ENCODE results near the gene LAMA3.

Gene LAMA3

DNA sequence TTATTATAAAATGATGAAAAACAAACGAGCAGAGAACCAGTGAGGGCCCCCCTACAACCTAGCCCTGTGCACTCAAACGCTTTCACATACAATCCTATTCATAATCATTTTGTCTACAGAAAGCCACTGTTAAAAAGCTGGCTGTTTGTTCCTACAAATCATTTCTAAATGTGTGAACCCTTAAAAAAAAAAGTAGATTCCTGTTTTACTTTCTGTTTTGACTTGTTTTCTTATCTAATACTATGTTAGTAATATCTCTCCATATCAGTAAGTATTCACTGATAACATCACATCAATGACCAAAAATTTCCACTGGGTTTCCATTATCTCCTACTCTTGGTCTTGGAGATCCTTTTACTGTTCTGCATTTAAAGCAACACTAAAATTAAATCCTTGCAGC is 196.5 kb downstream of the LAMA3 start:
- WGBS, 2 donors (ENCODE audit: extremely low coverage in 2 of 2, insufficient read length in 2 of 2, insufficient replicate concordance in 1 of 2) = no CpG with 5 or more reads among the region's 2 CpGs
- no peak overlapping the region for H2AFZ ChIP-seq (ENCODE audit: low read length)

GRCh38 chr18:23887035-23887434 is 197.8 kb downstream of the LAMA3 start:
- H3K23ac ChIP-seq (ENCODE audit: low read depth, low read length, poor library complexity) = no peak overlapping the region
- H4K91ac ChIP-seq (ENCODE audit: low read depth, low read length, poor library complexity) = no peak overlapping the region
- H3K4me3 ChIP-seq (ENCODE audit: low read length in 2 of 2) = no peak overlapping the region
- H3K14ac ChIP-seq (ENCODE audit: low read length) = no peak overlapping the region
- no peak overlapping the region for H2BK5ac ChIP-seq (ENCODE audit: low read length)
- no peak overlapping the region for H3K18ac ChIP-seq (ENCODE audit: low read length)
- H3K27ac ChIP-seq (replicated peaks; ENCODE audit: low read length) = no peak overlapping the region
- whole genome bisulfite sequencing, 2 donors (ENCODE audit: extremely low coverage in 2 of 2, insufficient read length in 2 of 2, insufficient replicate concordance in 1 of 2) = no CpG with 5 or more reads among the region's 3 CpGs
- H2BK12ac ChIP-seq (ENCODE audit: low read length) = no peak overlapping the region
- H3K27me3 ChIP-seq (ENCODE audit: control insufficient read depth in 3 of 3, insufficient read depth in 3 of 3, low read depth in 1 of 3, low read length in 3 of 3) = peaks cover 0 to 6% (median 0%) of the 10 kb centered on the region in 3 experiments
- no peak overlapping the region for H2BK120ac ChIP-seq (ENCODE audit: low read depth, low read length)
- peaks cover 0 to 8% of the 10 kb centered on the region in 2 donors for H3K4me1 ChIP-seq (ENCODE audit: control insufficient read depth in 2 of 2, insufficient read depth in 1 of 2, low read depth in 1 of 2, low read length in 2 of 2)
- H3K9ac ChIP-seq (ENCODE audit: low read depth, low read length, poor library complexity) = no peak overlapping the region
- H3K4ac ChIP-seq (ENCODE audit: low read length) = no peak overlapping the region
- H3K36me3 ChIP-seq (replicated peaks in 1 of 2; ENCODE audit: control insufficient read depth in 2 of 2, insufficient read depth in 2 of 2, low read length in 2 of 2) = no peaks in the 10 kb centered on the region
- H3K9me3 ChIP-seq (replicated peaks in 1 of 2; ENCODE audit: control insufficient read depth in 2 of 2, insufficient read depth in 1 of 2, low read depth in 1 of 2, low read length in 2 of 2) = no peaks in the 10 kb centered on the region
- H3K79me1 ChIP-seq (ENCODE audit: low read depth, low read length) = no peaks in the 10 kb centered on the region
- H2AK5ac ChIP-seq (ENCODE audit: low read depth, low read length) = no peak overlapping the region
- no peak overlapping the region for H3K4me2 ChIP-seq (ENCODE audit: insufficient read depth, low read length, poor library complexity, severe bottlenecking)
- H2AFZ ChIP-seq (ENCODE audit: low read length) = no peak overlapping the region
- H2BK15ac ChIP-seq (ENCODE audit: low read length) = no peak overlapping the region
- no peak overlapping the region for H4K8ac ChIP-seq (ENCODE audit: low read depth, low read length)
- no peak for DNase-seq (ENCODE audit: low spot score)

More for the DNA sequence above, 196.5 kb downstream of the LAMA3 start:
- Histone ChIP-seq H3K4ac (ENCODE audit: low read length) (no peak overlapping the region), H4K91ac (ENCODE audit: low read depth, low read length, poor library complexity) (no peak overlapping the region), H3K36me3 (replicated peaks in 1 of 2; ENCODE audit: control insufficient read depth in 2 of 2, insufficient read depth in 2 of 2, low read length in 2 of 2) (no peaks in the 10 kb centered on the region), H3K18ac (ENCODE audit: low read length) (no peak overlapping the region), H2BK5ac (ENCODE audit: low read length) (no peak overlapping the region), H3K79me1 (ENCODE audit: low read depth, low read length) (no peaks in the 10 kb centered on the region), H3K4me2 (ENCODE audit: insufficient read depth, low read length, poor library complexity, severe bottlenecking) (no peak overlapping the region), H3K14ac (ENCODE audit: low read length) (no peak overlapping the region), H3K27me3 (ENCODE audit: control insufficient read depth in 3 of 3, insufficient read depth in 3 of 3, low read depth in 1 of 3, low read length in 3 of 3) (peaks cover 0 to 6% (median 0%) of the 10 kb centered on the region in 3 experiments), H3K4me3 (ENCODE audit: low read length in 2 of 2) (no peak overlapping the region), H3K9ac (ENCODE audit: low read depth, low read length, poor library complexity) (no peak overlapping the region), H3K4me1 (ENCODE audit: control insufficient read depth in 2 of 2, insufficient read depth in 1 of 2, low read depth in 1 of 2, low read length in 2 of 2) (peaks cover 0 to 8% of the 10 kb centered on the region in 2 donors), H3K27ac (replicated peaks; ENCODE audit: low read length) (no peak overlapping the region), H2BK15ac (ENCODE audit: low read length) (no peak overlapping the region), H3K23ac (ENCODE audit: low read depth, low read length, poor library complexity) (no peak overlapping the region), H4K8ac (ENCODE audit: low read depth, low read length) (no peak overlapping the region), H2BK120ac (ENCODE audit: low read depth, low read length) (no peak overlapping the region), H2AK5ac (ENCODE audit: low read depth, low read length) (no peak overlapping the region), H3K9me3 (replicated peaks in 1 of 2; ENCODE audit: control insufficient read depth in 2 of 2, insufficient read depth in 1 of 2, low read depth in 1 of 2, low read length in 2 of 2) (no peaks in the 10 kb centered on the region), H2BK12ac (ENCODE audit: low read length) (no peak overlapping the region)
- DNase-seq (ENCODE audit: low spot score) = no peak

DNA sequence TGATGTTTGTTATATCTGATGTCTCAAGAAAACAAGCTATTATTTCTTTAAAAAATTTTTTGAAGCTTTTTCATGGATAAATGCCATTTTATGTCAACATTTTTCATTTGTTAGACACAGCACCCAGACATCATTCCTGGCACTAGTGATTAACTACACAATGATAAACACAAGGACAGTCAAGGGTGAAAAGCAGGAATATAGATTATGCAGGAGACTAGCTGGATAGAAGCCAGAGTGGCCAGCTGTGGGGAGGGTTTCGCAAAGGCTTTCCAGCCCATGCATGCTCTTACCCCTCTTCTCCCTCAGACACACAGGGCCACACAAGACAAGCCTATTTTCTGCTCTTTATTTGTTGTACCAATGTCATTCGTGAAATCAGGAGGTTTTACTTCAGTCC is 198.2 kb downstream of the LAMA3 start:
- no peak overlapping the region for H3K18ac ChIP-seq (ENCODE audit: low read length)
- no peak overlapping the region for H2AFZ ChIP-seq (ENCODE audit: low read length)
- no peak overlapping the region for H2AK5ac ChIP-seq (ENCODE audit: low read depth, low read length)
- no peak overlapping the region for H3K4ac ChIP-seq (ENCODE audit: low read length)
- no peak overlapping the region for H3K23ac ChIP-seq (ENCODE audit: low read depth, low read length, poor library complexity)
- H3K36me3 ChIP-seq (replicated peaks in 1 of 2; ENCODE audit: control insufficient read depth in 2 of 2, insufficient read depth in 2 of 2, low read length in 2 of 2) = no peaks in the 10 kb centered on the region
- no peak overlapping the region for H3K27ac ChIP-seq (replicated peaks; ENCODE audit: low read length)
- no peak overlapping the region for H2BK12ac ChIP-seq (ENCODE audit: low read length)
- no peak overlapping the region for H2BK15ac ChIP-seq (ENCODE audit: low read length)
- no CpG with 5 or more reads among the region's 2 CpGs for WGBS, 2 donors (ENCODE audit: extremely low coverage in 2 of 2, insufficient read length in 2 of 2, insufficient replicate concordance in 1 of 2)
- no peak overlapping the region for H3K4me3 ChIP-seq (ENCODE audit: low read length in 2 of 2)
- H3K9ac ChIP-seq (ENCODE audit: low read depth, low read length, poor library complexity) = no peak overlapping the region
- H3K79me1 ChIP-seq (ENCODE audit: low read depth, low read length) = no peaks in the 10 kb centered on the region
- H3K4me2 ChIP-seq (ENCODE audit: insufficient read depth, low read length, poor library complexity, severe bottlenecking) = no peak overlapping the region
- H2BK120ac ChIP-seq (ENCODE audit: low read depth, low read length) = no peak overlapping the region
- H2BK5ac ChIP-seq (ENCODE audit: low read length) = no peak overlapping the region
- H3K4me1 ChIP-seq (ENCODE audit: control insufficient read depth in 2 of 2, insufficient read depth in 1 of 2, low read depth in 1 of 2, low read length in 2 of 2) = peaks cover 0 to 8% of the 10 kb centered on the region in 2 donors
- H4K91ac ChIP-seq (ENCODE audit: low read depth, low read length, poor library complexity) = no peak overlapping the region
- no peak for DNase-seq (ENCODE audit: low spot score)
- no peaks in the 10 kb centered on the region for H3K9me3 ChIP-seq (replicated peaks in 1 of 2; ENCODE audit: control insufficient read depth in 2 of 2, insufficient read depth in 1 of 2, low read depth in 1 of 2, low read length in 2 of 2)
- H3K27me3 ChIP-seq (ENCODE audit: control insufficient read depth in 3 of 3, insufficient read depth in 3 of 3, low read depth in 1 of 3, low read length in 3 of 3) = peaks cover 0 to 6% (median 0%) of the 10 kb centered on the region in 3 experiments
- no peak overlapping the region for H4K8ac ChIP-seq (ENCODE audit: low read depth, low read length)
- H3K14ac ChIP-seq (ENCODE audit: low read length) = no peak overlapping the region

GRCh38 chr18:23888881-23889280 is 199.6 kb downstream of the LAMA3 start:
- Histone ChIP-seq H3K79me1 (ENCODE audit: low read depth, low read length) (no peaks in the 10 kb centered on the region), H3K4me2 (ENCODE audit: insufficient read depth, low read length, poor library complexity, severe bottlenecking) (no peak overlapping the region), H3K14ac (ENCODE audit: low read length) (no peak overlapping the region), H2BK12ac (ENCODE audit: low read length) (no peak overlapping the region), H2AFZ (ENCODE audit: low read length) (no peak overlapping the region), H3K4me1 (ENCODE audit: control insufficient read depth in 2 of 2, insufficient read depth in 1 of 2, low read depth in 1 of 2, low read length in 2 of 2) (peaks cover 0 to 3% of the 10 kb centered on the region in 2 donors), H3K23ac (ENCODE audit: low read depth, low read length, poor library complexity) (no peak overlapping the region), H4K91ac (ENCODE audit: low read depth, low read length, poor library complexity) (no peak overlapping the region), H3K27ac (replicated peaks; ENCODE audit: low read length) (no peak overlapping the region), H3K36me3 (replicated peaks in 1 of 2; ENCODE audit: control insufficient read depth in 2 of 2, insufficient read depth in 2 of 2, low read length in 2 of 2) (no peaks in the 10 kb centered on the region), H2BK5ac (ENCODE audit: low read length) (no peak overlapping the region), H3K9ac (ENCODE audit: low read depth, low read length, poor library complexity) (no peak overlapping the region), H2BK120ac (ENCODE audit: low read depth, low read length) (no peak overlapping the region), H3K18ac (ENCODE audit: low read length) (no peak overlapping the region), H3K27me3 (ENCODE audit: control insufficient read depth in 3 of 3, insufficient read depth in 3 of 3, low read depth in 1 of 3, low read length in 3 of 3) (peaks cover 0 to 6% (median 0%) of the 10 kb centered on the region in 3 experiments), H3K4me3 (ENCODE audit: low read length in 2 of 2) (no peak overlapping the region), H2AK5ac (ENCODE audit: low read depth, low read length) (no peak overlapping the region), H2BK15ac (ENCODE audit: low read length) (no peak overlapping the region), H4K8ac (ENCODE audit: low read depth, low read length) (no peak overlapping the region), H3K4ac (ENCODE audit: low read length) (no peak overlapping the region), H3K9me3 (replicated peaks in 1 of 2; ENCODE audit: control insufficient read depth in 2 of 2, insufficient read depth in 1 of 2, low read depth in 1 of 2, low read length in 2 of 2) (no peaks in the 10 kb centered on the region)
- WGBS, 2 donors (ENCODE audit: extremely low coverage in 2 of 2, insufficient read length in 2 of 2, insufficient replicate concordance in 1 of 2) = no CpG with 5 or more reads among the region's 1 CpG
- no peak for DNase-seq (ENCODE audit: low spot score)

All from neuronal stem cell (in vitro differentiated cells).